NCI-H1694 (cell line): ENCODE results near the gene FBXO44.

Experiments used
- DNase-seq: peaks from one replicate; lab custom pipeline; 2025; lab: John Stamatoyannopoulos, UW

FBXO44 gene

GRCh38 chr1:11690397-11691301, 36.0 kb downstream of the FBXO44 start:
- DNase-seq, result no peak

- DNase-seq, result no peak
Observed at GRCh38 chr1:11691302-11691914, 36.7 kb downstream of the FBXO44 start, which contains the start of gene DRAXIN. TSS of gene DRAXIN (plus strand) at chr1:11691710. CDS start at chr1:11706259, 14,549 bp downstream.

- DNase-seq, result no peak
Observed at GRCh38 chr1:11691928-11692711, 37.4 kb downstream of the FBXO44 start.

GRCh38 chr1:11693024-11693590, 38.4 kb downstream of the FBXO44 start:
- no peak for DNase-seq

- DNase-seq, result no peak
Observed at GRCh38 chr1:11693917-11694316, 39.2 kb downstream of the FBXO44 start.

- DNase-seq, result no peak
Observed at GRCh38 chr1:11695861-11696260, 41.2 kb downstream of the FBXO44 start.

- DNase-seq, result no peak
Observed at GRCh38 chr1:11697188-11697892, 42.7 kb downstream of the FBXO44 start.

- no peak for DNase-seq
Observed at GRCh38 chr1:11697893-11698210, 43.2 kb downstream of the FBXO44 start.

GRCh38 chr1:11700601-11701467, 46.2 kb downstream of the FBXO44 start:
- DNase-seq, result no peak

GRCh38 chr1:11701551-11701961, 46.9 kb downstream of the FBXO44 start:
- peak; percentile 57 for DNase-seq

GRCh38 chr1:11701981-11702803, 47.5 kb downstream of the FBXO44 start:
- DNase-seq, result no peak

- DNase-seq, result no peak
Observed at GRCh38 chr1:11703357-11704193, 48.9 kb downstream of the FBXO44 start.

GRCh38 chr1:11704194-11704529, 49.5 kb downstream of the FBXO44 start:
- no peak for DNase-seq

GRCh38 chr1:11704691-11705475, 50.2 kb downstream of the FBXO44 start:
- DNase-seq, result no peak

- DNase-seq, result no peak
Observed at GRCh38 chr1:11705596-11705995, 50.9 kb downstream of the FBXO44 start.

GRCh38 chr1:11706292-11706691, 51.6 kb downstream of the FBXO44 start:
- no peak for DNase-seq

- peak; percentile 97 for DNase-seq
Observed at GRCh38 chr1:11707621-11708276, 53.1 kb downstream of the FBXO44 start.
